COLO829 (cell line): ENCODE measurements around the gene ADGRB3.
A peak's percentile ranks its signal among the peaks of the same experiment; 100 is the strongest.
"Not testable (repeated sequence)": the region's sequence is repeated elsewhere in the genome, so short reads cannot be mapped to it uniquely, and the experiment has no call there.

Experiments
- DNase-seq: peaks from one replicate; pipeline ENCODE4 v3.0.0; 2012; ENCODE audit warnings: low spot score

The ADGRB3 gene

GRCh38 chr6:68740828-68741500, 105.9 kb downstream of the ADGRB3 start:
- no peak for DNase-seq

- DNase-seq, result no peak
These were observed 106.7 kb downstream of the ADGRB3 start for GRCh38 chr6:68741501-68742386.

GRCh38 chr6:68743099-68743498, 108.0 kb downstream of the ADGRB3 start:
- no peak for DNase-seq

- not testable (repeated sequence) for DNase-seq
These were observed 109.3 kb downstream of the ADGRB3 start for GRCh38 chr6:68744376-68744775.

- no peak for DNase-seq
These were observed 111.3 kb downstream of the ADGRB3 start for GRCh38 chr6:68746376-68746775.

- DNase-seq, result no peak
These were observed 112.2 kb downstream of the ADGRB3 start for GRCh38 chr6:68747110-68747790.

GRCh38 chr6:68747832-68748231, 112.8 kb downstream of the ADGRB3 start:
- DNase-seq, result not testable (repeated sequence)

GRCh38 chr6:68754681-68755213, 119.7 kb downstream of the ADGRB3 start:
- no peak for DNase-seq

GRCh38 chr6:68756454-68757375, 121.6 kb downstream of the ADGRB3 start:
- no peak for DNase-seq

- no peak for DNase-seq
These were observed 122.7 kb downstream of the ADGRB3 start for GRCh38 chr6:68757821-68758220.

- no peak for DNase-seq
These were observed 123.5 kb downstream of the ADGRB3 start for GRCh38 chr6:68758559-68758958.

- no peak for DNase-seq
These were observed 125.4 kb downstream of the ADGRB3 start for GRCh38 chr6:68760485-68760884.

GRCh38 chr6:68760941-68761676, 126.0 kb downstream of the ADGRB3 start:
- no peak for DNase-seq

GRCh38 chr6:68761985-68762384, 126.9 kb downstream of the ADGRB3 start:
- DNase-seq, result no peak

GRCh38 chr6:68771426-68771825, 136.3 kb downstream of the ADGRB3 start:
- DNase-seq, result no peak

GRCh38 chr6:68774843-68775242, 139.8 kb downstream of the ADGRB3 start:
- no peak for DNase-seq

GRCh38 chr6:68776354-68776753, 141.3 kb downstream of the ADGRB3 start:
- no peak for DNase-seq

- DNase-seq, result no peak
These were observed 142.9 kb downstream of the ADGRB3 start for GRCh38 chr6:68777956-68778355.

- peak; percentile 59 for DNase-seq
These were observed 143.4 kb downstream of the ADGRB3 start for GRCh38 chr6:68778356-68779020.

GRCh38 chr6:68779366-68779765, 144.3 kb downstream of the ADGRB3 start:
- no peak for DNase-seq
